Neuron (in vitro differentiated cells): Measurements from ENCODE around the gene MYH6.
"Not testable (repeated sequence)": the region's sequence is repeated elsewhere in the genome, so short reads cannot be mapped to it uniquely, and the experiment has no call there.

Experiments
- H2AFZ ChIP-seq: one replicate; pipeline ENCODE4 v1.6.1; 2013; ENCODE audit warnings: low read depth, mild to moderate bottlenecking, inconsistent platforms, low read length, moderate library complexity
- H3K27me3 ChIP-seq: one replicate; pipeline ENCODE4 v1.6.1; 2013; ENCODE audit warnings: low read length; ENCODE audit not compliant: insufficient read depth
- H3K36me3 ChIP-seq: one replicate; pipeline ENCODE4 v1.6.1; 2013; ENCODE audit warnings: low read length; ENCODE audit not compliant: insufficient read depth
- H3K4me1 ChIP-seq: one replicate; pipeline ENCODE4 v1.6.1; 2013; ENCODE audit warnings: low read length; ENCODE audit not compliant: insufficient read depth
- H3K4me3 ChIP-seq: 2 replicates; pipeline ENCODE4 v1.5.1; 2013; ENCODE audit warnings: mild to moderate bottlenecking, low read length, moderate library complexity
- H3K9me3 ChIP-seq: one replicate; pipeline ENCODE4 v1.6.1; 2013; ENCODE audit warnings: low read length

Gene MYH6

DNA sequence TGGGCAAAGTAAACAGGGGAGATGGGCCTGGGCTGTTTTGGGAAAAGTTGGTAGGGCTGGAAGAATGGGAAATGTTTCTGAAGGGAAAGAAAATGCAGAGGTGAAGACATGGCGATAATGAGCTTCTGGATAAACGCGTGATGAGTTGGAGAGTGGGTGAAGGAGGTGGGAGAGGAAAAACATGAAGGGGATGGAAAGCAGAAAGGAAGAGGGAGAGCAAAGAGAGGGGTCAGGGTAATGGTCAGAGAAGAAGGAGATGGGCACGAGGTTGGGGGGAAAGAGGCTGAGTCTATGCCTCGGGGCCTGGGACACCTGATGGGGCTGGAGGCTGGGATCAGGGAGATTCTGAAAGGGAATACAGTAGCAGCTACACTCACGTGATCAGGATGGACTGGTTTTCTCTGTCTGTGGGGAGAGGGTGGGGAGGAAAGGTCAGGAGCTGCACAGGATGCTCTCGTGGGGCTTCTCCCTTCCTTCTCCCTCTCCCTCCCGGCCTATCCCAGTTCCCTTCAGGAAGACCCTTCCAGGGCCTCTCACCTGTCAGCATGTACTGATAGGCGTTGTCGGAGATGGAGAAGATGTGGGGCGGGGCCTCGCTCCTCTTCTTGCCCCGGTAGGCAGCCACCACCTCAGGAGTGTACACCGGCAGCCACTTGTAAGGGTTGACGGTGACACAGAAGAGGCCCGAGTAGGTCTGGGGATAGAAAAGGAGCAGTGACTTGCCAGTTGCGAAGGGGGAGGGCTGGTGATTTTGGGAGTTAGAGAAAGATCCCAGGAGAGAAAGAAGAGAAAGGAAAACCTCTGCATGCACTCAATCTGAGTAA is 24.2 kb upstream of the MYH6 start:
- Histone ChIP-seq H3K9me3 (no peaks in the 10 kb centered on the region), H3K4me1 (peaks cover 36% of the 10 kb centered on the region), H3K36me3 (no peaks in the 10 kb centered on the region), H3K4me3 (no peak overlapping the region), H2AFZ (no peak overlapping the region), H3K27me3 (no peaks in the 10 kb centered on the region)

- Histone ChIP-seq H3K4me3 (no peak overlapping the region), H3K4me1 (peaks cover 28% of the 10 kb centered on the region), H3K27me3 (no peaks in the 10 kb centered on the region), H2AFZ (no peak overlapping the region), H3K9me3 (no peaks in the 10 kb centered on the region), H3K36me3 (no peaks in the 10 kb centered on the region)
These were observed 23.4 kb upstream of the MYH6 start for GRCh38 chr14:23431486-23431885.

- Histone ChIP-seq H3K4me1 (peaks cover 20% of the 10 kb centered on the region), H3K9me3 (no peaks in the 10 kb centered on the region), H3K36me3 (no peaks in the 10 kb centered on the region), H3K4me3 (no peak overlapping the region), H3K27me3 (no peaks in the 10 kb centered on the region), H2AFZ (no peak overlapping the region)
These were observed 22.6 kb upstream of the MYH6 start for GRCh38 chr14:23430723-23431085.

DNA sequence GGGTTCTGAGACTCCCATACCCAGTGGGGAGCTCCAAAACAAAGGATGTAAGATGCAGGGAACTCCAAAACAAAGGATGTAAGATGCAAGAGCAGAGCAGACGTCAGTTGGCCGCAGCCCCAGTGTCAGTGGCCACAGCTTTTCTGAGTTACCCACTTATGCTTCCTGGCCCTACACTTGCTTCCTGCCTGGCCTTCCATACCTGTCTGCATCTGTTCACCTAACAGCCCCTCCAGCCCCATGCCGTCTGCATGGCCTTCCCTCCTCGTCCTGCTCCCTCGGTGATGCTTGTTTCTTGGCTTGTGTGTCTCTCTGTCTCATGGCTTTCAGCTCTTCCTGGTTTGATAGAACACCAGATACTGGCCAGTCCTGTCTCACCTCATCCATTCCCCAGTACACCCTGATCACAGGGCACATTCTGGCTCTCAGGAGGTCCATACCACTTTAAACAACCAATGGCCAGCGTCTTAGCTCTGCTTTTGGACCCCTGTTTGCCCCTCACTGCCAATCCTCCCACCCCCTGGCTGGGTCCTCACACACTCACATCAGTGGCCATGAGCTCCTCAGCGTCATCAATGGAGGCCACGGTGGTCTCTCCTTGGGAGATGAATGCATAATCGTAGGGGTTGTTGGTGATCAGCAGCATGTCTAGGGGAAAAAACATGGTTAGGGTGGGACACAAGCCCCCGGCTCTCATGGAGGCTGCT is 22.1 kb upstream of the MYH6 start:
- H3K36me3 ChIP-seq = no peaks in the 10 kb centered on the region
- H3K4me3 ChIP-seq = no peak overlapping the region
- peaks cover 15% of the 10 kb centered on the region for H3K4me1 ChIP-seq
- no peak overlapping the region for H2AFZ ChIP-seq
- H3K9me3 ChIP-seq = no peaks in the 10 kb centered on the region
- H3K27me3 ChIP-seq = peaks cover 2% of the 10 kb centered on the region

DNA sequence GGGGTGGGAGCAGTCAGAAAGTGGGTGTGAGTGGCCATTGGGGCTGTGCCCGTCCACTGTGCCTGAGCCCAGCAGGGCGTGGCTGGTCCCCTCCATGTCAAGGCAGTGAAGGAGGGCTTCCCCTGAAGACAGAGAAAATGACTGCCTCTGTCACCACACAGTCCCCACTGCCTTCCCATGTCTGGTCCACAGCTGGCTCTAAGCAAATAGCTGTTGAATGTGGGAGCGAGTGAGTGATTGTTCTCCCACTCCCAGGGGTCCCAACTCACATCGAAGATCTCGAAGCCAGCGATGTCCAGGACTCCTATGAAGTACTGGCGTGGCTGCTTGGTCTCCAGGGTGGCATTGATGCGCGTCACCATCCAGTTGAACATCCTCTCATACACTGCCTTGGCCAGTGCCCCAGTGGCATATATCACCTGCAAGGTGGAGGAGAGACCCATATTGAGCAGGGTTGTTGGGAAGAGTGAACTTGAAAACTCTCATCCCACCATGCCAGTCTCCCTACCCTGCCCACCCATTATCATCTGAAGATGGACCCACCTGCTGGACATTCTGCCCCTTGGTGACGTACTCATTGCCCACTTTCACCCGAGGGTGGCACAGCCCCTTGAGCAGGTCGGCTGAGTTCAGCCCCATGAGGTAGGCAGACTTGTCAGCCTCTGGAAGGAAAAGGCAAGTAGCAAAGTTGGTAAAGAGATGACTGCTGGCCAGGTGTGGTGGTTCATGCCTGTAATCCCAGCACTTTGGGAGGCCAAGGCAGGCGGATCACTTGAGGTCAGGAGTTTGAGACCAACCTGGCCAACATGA is 20.8 kb upstream of the MYH6 start:
- Histone ChIP-seq H3K4me1 (peaks cover 13% of the 10 kb centered on the region), H3K36me3 (no peaks in the 10 kb centered on the region), H3K9me3 (peaks cover under 1% of the 10 kb centered on the region), H3K27me3 (peaks cover 6% of the 10 kb centered on the region), H3K4me3 (no peak overlapping the region), H2AFZ (no peak overlapping the region)

DNA sequence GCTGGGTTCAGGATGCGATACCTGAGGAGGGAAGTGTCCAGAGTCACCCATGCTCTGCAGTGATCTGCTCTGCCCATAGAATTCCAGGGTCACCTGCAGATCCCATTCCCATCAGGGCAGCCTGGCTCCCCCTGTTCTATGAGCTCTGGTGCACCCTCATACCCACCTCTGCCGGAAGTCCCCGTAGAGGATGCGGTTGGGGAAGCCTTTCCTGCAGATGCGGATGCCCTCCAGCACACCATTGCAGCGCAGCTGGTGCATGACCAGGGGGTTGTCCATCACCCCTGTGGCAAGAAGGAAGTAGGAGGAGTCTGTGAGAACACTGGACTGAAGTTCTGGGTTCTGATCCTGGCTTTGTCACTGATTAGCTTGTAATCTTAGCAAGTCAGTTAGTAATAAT is 17.7 kb upstream of the MYH6 start:
- not testable (repeated sequence) for H3K4me3 ChIP-seq, H3K9me3 ChIP-seq, H3K27me3 ChIP-seq, H2AFZ ChIP-seq, H3K4me1 ChIP-seq, H3K36me3 ChIP-seq

DNA sequence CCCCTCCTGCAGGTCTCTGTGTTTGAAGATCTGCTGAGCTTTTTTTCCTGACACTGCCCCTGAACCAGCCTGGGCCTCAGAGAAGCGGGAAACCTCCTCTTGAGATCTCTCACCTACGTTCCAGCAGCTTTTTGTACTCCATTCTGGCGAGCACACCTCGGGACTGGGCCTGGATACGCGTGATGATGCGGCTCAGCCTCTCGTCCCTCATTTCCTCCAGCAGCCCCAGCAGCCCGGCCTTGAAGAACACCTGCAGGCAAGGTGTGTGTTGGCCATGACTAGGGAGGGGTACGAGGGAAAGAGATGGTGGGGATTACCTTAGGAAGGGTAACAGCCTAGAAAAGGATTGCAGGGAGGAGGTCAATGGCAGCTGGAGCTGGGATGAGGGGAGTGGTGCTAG is 17.1 kb upstream of the MYH6 start:
- H3K9me3 ChIP-seq = peaks cover 4% of the 10 kb centered on the region
- peaks cover under 1% of the 10 kb centered on the region for H3K4me1 ChIP-seq
- no peak overlapping the region for H2AFZ ChIP-seq
- H3K36me3 ChIP-seq = no peaks in the 10 kb centered on the region
- H3K4me3 ChIP-seq = no peak overlapping the region
- H3K27me3 ChIP-seq = peaks cover 9% of the 10 kb centered on the region

- Histone ChIP-seq H2AFZ (no peak overlapping the region), H3K27me3 (peaks cover 9% of the 10 kb centered on the region), H3K4me3 (no peak overlapping the region), H3K4me1 (no peaks in the 10 kb centered on the region), H3K36me3 (no peaks in the 10 kb centered on the region), H3K9me3 (peaks cover 4% of the 10 kb centered on the region)
These were observed 15.6 kb upstream of the MYH6 start for GRCh38 chr14:23423657-23424056.

GRCh38 chr14:23421594-23421993 is 13.5 kb upstream of the MYH6 start:
- peaks cover 9% of the 10 kb centered on the region for H3K27me3 ChIP-seq
- no peaks in the 10 kb centered on the region for H3K36me3 ChIP-seq
- no peaks in the 10 kb centered on the region for H3K4me1 ChIP-seq
- peaks cover 4% of the 10 kb centered on the region for H3K9me3 ChIP-seq
- no peak overlapping the region for H3K4me3 ChIP-seq
- H2AFZ ChIP-seq = no peak overlapping the region

DNA sequence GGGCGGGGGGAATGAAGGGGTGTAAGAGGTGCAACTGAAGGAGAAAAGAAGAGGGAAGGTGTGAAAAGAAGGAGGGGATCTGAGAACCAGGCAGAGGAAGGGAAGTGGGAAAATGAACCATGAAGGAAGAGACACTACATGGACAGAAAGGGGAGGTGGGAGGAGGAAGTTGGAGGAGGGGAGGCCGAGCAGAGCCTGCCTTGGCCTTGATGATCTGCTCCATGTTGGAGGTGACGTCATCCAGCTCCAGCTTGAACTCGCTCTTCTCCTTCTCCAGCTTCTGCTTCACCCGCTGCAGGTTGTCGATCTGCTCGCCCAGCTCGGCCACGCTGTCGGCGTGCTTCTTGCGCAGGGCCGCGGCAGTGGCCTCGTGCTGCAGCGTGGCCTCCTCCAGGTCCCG is 11.6 kb upstream of the MYH6 start:
- H3K9me3 ChIP-seq, H2AFZ ChIP-seq, H3K36me3 ChIP-seq, H3K27me3 ChIP-seq, H3K4me1 ChIP-seq, H3K4me3 ChIP-seq: not testable (repeated sequence)

GRCh38 chr14:23418021-23418420 is 9.9 kb upstream of the MYH6 start:
- Histone ChIP-seq H3K4me1 (no peaks in the 10 kb centered on the region), H3K9me3 (peaks cover 1% of the 10 kb centered on the region), H3K36me3 (no peaks in the 10 kb centered on the region), H3K4me3 (no peak overlapping the region), H2AFZ (no peak overlapping the region), H3K27me3 (peaks cover 2% of the 10 kb centered on the region)

- H3K4me1 ChIP-seq, H2AFZ ChIP-seq, H3K36me3 ChIP-seq, H3K4me3 ChIP-seq, H3K9me3 ChIP-seq, H3K27me3 ChIP-seq: not testable (repeated sequence)
These were observed 9.2 kb upstream of the MYH6 start for GRCh38 chr14:23417269-23417668.

DNA sequence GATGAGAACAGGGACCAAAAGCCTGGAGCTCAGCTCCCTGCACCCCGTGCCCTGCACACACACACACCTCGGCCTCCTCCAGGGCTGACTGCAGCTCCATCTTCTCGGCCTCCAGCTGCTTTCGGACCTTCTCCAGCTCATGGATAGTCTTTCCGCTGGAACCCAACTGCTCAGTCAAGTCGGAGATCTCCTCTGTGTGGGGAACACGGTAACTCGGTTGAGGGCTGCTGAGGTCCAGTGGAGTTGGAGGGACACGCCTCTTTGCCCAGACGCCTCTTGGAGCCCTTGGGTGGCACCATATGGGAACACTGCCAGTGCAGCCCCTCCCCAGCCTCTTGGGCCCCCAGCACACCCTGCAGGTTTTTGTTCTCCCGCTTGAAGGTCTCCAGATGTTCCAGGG is 8.7 kb upstream of the MYH6 start:
- H3K27me3 ChIP-seq = peaks cover under 1% of the 10 kb centered on the region
- no peaks in the 10 kb centered on the region for H3K36me3 ChIP-seq
- H3K9me3 ChIP-seq = peaks cover 1% of the 10 kb centered on the region
- H2AFZ ChIP-seq = no peak overlapping the region
- no peak overlapping the region for H3K4me3 ChIP-seq
- no peaks in the 10 kb centered on the region for H3K4me1 ChIP-seq
